GM19025 (cell line): ENCODE results near the gene PTGIR.
A peak's percentile ranks its signal among the peaks of the same experiment; 100 is the strongest.

Experiments
- ATAC-seq: cut with Tn5 transposase; IDR thresholded peaks from one replicate; pipeline ENCODE4 v1.9.1; 2021; ENCODE audit warnings: mild to moderate bottlenecking, low read depth, moderate library complexity; ENCODE audit not compliant: unreplicated experiment

Gene PTGIR

DNA sequence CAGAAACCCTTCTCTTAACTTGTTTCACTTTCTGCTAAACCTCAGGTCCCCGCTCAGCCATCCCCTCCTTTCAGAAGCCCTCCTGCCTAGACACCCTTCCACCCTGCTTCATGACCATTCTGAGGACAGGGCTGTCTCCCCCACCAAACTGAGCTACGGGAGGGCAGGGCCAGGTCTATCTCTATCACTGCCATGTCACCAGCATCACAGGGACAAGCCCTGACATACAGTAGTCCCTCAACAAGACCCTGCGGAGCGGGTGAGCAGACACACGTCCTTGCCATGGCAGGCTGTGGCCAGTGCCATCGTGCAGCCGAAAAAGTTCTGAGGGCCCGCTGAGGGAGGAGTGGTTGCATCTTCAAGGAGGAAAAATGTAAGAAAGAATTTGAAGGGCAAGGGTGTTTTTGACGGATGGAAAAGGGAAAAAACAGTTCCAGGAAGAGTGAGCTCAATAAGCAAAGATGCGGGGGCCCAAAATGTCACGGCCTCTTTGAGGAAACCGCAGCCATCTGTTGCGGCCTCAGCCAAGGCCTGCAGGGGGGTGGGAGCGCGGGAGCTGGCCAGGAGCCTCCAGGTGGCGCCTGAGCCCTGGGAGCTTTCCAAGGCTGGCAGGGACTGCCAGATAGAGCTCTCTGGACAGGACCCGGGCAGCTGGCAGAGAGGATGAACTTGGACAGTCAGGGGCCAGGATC is 8.1 kb downstream of the PTGIR start:
- ATAC-seq, result no peak

DNA sequence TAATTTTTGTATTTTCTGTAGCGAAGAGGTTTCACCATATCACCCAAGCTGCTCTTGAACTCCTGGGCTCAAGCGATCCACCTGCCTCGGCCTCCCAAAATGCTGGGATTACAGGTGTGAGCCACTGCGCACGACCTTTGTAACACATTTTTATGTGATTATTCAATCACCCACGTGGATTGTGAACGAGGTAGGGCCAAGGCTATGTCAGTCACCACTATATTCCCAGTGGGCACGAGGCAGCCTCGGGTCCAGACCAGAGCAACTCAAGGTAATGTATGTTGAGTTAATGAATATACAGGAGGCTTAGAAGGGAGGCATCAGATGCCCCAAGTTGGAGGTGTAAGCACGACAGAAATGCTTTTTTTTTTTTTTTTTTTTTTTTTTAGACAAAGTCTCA is 8.9 kb downstream of the PTGIR start:
- ATAC-seq, result no peak

DNA sequence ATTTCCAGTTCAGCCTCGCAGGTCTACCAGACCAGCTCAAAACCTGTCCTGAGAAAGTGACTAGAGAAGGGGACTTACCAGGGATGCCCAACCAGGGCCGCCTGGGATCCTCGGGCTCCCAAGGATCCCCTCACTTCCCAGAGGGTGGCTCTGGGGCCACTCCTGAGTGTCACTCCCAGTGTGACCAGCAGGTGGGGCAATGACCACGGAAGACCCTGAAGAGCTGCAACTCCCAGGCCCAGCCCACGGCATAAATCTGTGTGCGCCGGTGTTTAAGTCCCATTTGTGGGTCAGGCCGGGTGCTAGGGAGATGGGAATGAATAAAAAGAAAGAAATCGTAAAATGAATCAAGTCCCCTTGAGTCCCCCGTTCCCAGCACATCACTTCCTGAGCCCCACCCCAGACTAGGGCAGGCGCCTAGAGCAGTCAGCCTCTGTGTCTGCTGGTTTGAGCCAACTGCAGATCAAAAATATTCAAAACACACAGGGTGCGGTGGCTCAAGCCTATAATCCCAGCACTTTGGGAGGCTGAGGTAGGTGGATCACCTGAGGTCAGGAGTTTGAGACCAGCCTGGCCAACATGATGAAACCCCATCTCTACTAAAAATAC is 10.7 kb downstream of the PTGIR start:
- no peak for ATAC-seq

DNA sequence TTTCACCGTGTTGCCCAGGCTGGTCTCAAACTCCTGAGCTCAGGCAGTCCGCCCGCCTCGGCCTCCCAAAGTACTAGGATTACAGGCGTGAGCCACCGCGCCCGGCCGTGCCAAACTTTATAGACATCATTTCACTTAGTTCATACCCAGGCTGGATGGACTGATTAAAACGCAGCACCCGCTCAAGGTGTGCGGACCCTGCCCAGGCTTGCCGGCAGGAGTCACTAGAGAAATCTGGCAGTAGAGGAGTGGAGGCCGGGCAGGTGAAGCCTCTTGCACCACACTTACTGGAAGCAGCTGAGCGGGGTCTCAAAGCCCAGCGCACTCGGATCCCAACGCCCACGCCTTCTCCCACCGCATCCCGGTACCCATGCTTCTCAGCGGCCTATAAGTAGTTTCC is 11.4 kb downstream of the PTGIR start:
- ATAC-seq, result no peak

DNA sequence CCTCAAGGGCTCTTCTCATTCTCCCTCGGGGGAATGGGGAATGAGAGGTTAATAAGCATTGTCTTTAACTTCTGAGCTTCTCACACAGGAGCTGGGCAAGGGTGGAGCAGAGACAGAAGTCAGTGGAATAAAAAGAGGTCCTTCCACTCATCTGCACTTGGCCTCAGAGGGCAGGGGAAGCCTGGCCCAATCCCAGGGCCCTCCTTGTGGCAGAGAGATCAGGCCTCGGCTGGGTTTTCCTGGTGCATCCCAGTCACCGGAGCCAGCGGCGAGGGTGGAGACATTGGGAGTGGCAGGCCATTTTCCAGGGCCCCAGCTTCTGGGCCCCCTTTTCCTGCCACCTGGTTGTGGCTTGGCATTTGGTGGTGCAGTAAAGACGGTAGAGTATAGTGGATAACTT is 13.1 kb downstream of the PTGIR start:
- no peak for ATAC-seq

DNA sequence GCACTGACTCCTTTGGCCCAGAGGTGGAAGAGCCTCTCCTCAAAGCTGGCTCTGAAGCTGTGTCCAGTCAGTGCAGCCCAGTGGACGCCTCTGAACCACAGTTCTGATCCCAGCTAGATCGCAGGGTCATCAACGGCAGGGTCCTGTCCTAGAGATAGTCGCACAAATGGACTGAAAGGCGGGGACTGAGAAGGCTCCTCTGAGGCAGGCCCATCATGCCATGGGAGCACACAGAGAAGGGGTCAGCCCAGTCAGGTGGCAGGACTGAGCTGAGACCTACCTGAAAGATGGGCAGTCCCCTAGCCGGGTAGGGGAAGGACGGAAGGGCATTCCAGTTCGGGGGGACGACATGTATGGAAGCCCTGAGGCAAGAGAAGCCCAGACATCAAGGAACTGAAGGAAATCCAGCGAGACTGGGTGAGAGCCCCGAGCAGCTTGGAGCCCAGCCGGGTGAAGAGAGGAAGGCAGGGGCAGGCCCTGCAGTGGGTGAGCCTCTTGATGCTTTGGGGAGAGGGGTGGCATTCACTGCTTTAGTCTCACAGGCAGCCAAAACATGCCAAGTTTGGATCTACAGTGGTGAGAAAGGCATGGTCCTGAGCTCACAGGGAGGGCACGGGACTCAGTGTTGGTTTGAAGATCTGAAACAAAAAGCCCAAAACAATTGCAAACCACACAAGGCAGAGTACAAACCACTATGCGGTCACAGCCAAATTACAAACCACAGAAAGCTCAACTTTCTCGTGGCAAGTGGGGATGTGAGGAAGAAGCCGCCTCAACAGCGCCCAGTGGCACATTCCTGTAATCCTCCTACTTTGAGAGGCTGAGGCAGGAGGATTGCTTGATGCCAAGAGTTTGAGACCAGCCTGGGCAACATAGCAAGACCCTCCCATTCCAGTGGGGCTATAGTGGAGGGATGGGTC is 13.8 kb downstream of the PTGIR start:
- no peak for ATAC-seq

DNA sequence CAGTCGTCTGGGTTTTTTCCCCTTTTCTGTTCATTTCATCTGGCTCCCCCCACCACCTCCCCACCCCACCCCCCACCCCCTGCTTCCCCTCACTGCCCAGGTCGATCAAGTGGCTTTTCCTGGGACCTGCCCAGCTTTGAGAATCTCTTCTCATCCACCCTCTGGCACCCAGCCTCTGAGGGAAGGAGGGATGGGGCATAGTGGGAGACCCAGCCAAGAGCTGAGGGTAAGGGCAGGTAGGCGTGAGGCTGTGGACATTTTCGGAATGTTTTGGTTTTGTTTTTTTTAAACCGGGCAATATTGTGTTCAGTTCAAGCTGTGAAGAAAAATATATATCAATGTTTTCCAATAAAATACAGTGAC is 14.5 kb downstream of the PTGIR start:
- no peak for ATAC-seq

DNA sequence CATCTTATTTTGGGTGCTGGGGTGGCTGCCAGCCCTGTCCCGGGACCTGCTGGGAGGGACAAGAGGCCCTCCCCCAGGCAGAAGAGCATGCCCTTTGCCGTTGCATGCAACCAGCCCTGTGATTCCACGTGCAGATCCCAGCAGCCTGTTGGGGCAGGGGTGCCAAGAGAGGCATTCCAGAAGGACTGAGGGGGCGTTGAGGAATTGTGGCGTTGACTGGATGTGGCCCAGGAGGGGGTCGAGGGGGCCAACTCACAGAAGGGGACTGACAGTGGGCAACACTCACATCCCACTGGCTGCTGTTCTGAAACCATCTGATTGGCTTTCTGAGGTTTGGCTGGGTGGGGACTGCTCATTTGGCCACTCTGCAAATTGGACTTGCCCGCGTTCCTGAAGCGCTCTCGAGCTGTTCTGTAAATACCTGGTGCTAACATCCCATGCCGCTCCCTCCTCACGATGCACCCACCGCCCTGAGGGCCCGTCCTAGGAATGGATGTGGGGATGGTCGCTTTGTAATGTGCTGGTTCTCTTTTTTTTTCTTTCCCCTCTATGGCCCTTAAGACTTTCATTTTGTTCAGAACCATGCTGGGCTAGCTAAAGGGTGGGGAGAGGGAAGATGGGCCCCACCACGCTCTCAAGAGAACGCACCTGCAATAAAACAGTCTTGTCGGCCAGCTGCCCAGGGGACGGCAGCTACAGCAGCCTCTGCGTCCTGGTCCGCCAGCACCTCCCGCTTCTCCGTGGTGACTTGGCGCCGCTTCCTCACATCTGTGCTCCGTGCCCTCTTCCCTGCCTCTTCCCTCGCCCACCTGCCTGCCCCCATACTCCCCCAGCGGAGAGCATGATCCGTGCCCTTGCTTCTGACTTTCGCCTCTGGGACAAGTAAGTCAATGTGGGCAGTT is 15.1 kb downstream of the PTGIR start:
- ATAC-seq, result no peak

DNA sequence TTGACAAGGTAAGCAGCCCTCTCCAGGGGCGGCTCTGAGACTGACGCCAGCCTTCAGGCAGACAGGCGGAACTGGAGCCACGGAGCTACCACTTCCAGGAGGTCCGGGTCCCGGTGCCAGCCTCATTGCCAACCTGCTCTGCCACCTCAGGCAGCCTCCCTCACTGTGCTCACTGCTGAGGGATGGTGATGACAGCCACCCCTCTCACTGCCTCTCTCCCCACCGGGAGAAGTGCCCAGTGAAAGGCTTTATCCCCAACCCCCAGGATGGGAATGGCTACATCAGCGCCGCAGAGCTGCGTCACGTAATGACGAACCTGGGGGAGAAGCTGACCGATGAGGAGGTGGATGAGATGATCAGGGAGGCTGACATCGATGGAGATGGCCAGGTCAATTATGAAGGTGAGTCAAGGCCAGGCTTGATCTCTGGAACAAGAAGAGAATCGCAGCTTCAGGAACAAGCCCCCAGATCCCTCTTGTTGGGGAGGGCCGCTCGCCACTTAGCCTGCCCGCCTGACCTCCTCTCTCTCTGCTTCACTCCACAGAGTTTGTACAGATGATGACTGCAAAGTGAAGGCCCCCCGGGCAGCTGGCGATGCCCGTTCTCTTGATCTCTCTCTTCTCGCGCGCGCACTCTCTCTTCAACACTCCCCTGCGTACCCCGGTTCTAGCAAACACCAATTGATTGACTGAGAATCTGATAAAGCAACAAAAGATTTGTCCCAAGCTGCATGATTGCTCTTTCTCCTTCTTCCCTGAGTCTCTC is 16.1 kb downstream of the PTGIR start:
- ATAC-seq, result no peak

DNA sequence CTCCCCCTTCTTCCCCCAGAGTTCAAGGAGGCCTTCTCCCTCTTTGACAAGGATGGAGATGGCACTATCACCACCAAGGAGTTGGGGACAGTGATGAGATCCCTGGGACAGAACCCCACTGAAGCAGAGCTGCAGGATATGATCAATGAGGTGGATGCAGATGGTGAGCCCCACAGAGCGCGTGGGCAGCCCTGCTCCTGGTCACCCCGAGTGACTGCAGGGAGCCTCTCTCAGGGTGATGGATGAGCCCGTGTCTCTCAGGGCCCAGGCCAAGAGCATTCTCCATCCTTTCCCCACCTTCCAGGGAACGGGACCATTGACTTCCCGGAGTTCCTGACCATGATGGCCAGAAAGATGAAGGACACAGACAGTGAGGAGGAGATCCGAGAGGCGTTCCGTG is 16.7 kb downstream of the PTGIR start:
- no peak for ATAC-seq

DNA sequence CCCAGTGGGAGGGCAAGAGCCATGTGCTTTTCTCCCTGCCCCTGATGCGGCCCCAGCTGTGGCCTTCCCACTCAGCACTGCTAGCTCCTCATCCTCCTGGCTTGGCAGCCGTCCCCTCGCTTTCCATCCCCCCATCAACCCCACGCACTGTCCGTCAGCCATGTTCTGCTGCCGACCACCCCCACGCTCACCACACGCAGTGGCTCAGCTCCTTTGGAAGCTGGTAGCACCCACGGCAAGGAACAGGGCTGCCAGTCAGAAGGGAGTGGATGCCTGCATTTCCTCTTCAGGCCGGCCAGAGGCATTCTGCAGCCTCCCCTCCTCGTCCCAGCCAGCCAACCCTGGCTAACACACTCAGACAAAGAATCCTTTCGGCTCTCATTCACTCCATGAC is 17.4 kb downstream of the PTGIR start:
- ATAC-seq, result no peak

DNA sequence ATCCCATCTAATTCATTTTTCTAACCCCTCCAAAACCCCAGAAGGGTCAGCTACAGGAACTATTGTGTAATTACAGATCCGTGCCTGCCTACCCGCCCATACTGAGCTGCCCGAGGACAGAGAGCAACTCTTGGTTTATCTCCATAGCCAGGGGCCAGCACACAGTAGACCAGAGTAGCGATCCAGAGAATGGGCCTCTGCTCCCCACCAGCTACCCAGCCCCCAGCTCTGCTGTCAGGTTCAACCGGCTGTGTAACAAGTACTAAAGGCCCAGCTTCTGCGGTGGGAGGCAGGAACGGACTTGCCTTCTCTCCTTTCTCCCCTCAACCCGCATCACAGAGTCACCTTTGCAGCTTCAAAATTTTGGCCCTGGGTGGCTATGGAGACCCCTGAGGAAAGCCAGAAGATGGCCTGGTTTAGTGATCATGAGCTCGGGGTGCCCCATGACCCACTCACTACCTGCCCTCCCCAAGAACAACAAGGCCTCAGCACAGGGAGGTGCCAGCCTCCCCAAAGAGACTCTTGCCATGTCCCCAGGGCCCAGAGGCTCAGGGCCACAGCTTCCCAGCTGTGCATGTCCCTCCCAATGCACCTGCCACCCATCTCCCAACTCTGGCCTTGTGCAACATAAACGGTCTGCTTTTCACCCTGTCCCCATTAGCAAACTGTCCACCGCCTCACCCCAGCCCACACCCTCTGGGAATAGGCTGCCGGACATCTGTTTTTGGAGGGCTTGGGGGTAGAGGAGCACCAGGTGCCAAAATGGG is 18.0 kb downstream of the PTGIR start:
- ATAC-seq, result no peak

DNA sequence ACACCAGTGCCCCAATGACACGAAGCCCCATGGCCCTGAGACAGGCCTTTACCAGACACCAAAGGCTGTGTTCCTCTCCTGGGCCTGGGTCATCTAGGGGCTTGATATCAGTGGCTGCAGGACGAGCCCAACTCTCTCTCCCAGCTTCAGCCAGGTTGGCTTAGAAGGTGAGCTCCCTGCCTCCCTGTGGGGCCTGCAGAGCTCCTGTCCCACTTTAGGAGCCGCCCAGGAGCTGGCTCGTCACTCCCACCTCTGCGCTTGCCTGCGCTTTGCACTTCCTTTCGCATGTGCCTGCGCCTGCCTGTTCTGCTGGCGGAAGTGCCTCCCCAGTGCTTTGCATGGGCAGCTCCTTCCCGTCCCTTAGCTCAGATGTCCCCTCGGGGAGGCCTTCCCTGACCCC is 18.9 kb downstream of the PTGIR start:
- no peak for ATAC-seq

DNA sequence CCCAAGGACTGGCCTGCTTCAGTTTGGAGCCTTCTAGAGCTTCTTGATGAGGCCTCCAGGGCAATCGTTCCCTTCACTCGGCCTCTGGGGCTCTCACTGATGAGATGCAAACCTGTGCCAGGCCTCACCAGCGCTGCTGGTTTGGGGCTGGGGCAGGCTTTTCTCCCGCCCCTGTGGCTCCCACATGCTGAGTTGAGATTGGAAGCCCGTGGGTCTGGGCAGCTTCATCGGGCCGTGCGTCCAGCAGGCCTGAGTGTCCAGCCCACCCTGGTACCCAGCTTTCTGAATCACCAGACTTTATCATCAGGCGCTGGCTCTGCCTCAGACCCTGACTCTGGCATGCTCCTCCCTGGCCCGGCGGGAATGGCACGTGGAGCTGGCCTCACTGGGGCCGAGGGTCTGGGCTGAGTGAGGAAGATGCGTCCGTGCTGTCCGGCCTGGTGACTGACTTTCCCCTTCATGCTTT is 19.5 kb downstream of the PTGIR start:
- no peak for ATAC-seq

DNA sequence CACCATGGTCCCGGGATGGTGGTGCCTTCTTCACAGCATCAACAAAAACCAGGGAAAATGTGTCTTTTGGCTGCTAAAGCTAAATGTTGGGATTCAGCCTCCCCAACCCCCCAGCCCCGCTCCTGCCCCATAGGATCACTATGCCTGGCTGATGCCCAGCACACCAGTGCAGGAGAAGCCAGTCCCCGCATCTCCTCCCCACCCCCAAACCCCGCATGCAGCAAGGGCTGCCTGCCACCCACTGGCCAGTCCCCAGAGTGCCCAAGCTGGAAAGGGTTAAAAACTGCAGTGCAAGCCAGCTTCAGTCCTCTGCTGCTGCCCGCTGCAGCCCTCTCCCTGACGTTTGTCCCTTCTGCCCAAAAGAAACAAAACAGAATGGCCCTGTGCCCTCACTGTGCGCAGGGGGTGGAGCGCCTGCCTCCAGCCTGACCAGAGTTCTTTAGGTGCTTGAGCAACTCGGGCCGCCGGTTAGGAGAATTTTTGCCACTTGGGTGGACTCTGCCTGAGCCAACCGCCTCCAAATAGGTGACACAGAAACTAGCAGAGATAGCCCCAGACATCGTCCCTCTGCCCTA is 20.0 kb downstream of the PTGIR start:
- ATAC-seq, result no peak

DNA sequence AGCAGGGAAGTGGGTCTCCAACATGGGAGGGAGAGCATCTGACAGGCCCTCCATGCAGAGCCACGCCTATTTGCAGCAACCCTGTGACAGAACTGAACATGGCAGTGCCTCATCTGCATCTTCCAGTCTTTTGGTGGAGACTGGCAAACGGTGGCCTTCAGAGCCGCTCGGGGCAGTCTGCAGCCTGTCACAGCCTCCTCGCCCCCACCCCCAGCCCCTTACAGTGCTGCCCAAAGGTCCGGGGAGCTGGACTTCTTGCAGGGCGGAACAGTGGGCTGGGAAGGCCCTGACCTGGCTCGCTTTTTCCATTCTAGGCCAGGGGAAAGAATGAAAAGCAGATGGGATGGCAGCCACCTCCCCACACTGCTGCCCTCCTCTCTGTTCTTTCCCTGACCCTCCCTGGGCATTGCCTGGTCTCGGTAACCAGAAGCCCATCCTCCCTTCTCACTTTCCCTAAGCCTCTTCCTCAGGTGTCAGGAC is 21.1 kb downstream of the PTGIR start:
- no peak for ATAC-seq

DNA sequence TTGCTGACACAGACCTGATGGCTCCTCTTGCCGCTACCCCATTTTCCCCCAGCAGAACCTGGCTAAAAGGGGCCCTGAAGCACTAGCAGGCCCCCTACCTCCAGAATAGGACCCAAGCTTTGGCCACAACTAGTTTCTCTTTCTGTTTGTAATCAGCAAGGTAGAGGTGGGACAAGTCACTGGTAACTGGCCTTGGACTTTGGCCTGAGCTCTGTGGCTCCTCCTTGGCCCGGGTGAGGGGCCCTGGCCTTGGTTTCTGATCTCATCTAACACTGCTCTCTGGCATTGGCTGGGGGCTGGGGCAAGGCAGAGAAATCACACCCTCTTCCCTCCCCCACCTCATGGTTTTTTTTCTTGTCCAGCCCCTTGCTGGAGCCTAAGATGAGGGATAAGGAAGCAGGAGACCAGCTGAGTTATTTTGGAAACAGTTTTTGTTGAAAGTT is 21.7 kb downstream of the PTGIR start:
- ATAC-seq, result peak; percentile 25

DNA sequence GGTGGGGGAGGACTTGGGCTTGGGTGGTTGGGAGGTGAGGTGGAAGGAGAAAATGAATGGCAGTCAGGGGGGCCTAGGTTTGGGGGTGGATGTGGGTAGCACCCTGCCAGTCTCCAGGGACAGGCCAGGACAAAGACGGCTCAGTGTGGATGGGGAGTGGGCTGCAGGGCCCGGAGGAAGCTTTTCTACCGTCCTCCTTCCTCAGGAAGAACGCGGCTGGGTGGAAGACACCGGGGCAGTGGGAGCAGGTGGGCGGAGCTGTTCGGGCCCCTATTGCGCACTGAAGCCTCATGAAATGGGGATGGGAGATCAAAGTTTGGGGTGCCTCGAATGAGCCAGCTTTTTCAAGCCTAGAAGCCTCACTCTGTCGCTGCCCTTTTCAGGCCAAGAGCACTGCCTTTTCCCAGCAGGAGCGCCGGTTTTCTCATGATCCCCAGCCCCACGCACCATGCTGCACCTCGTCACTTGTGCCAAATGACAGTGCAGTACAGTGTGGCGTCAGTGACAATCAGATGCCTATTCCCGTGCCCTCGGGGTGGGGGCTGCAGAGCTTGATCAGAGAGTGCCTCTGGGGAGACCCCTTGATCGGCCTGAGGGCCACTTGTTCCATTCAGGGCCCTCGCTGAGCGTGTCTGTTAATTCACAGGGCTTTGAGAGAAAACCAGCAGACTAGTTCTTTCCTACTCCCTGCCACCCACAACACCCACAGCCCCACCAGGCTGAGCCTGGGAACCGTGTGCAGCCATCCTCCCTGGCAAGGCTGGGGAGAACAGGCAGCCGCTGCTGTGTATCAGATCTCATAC is 22.3 kb downstream of the PTGIR start:
- ATAC-seq, result no peak
